Skin of body (tissue), 2 donors: ENCODE measurements around the gene MYO1E. TPM values are rescaled to one million over a fixed set of nuclear protein-coding genes. Genes with fewer than 3 reads are reported as not detected.
"Not testable (repeated sequence)": the region's sequence is repeated elsewhere in the genome, so short reads cannot be mapped to it uniquely, and the experiment has no call there.

ENCODE experiments used
- DNase-seq: peaks from one replicate; lab custom pipeline; 2025; lab: John Stamatoyannopoulos, UW
- total RNA-seq: library from RNA; depleted of rRNA; stranded (reverse); fragments of >200 nt; gene quantifications from one replicate; pipeline ENCODE4 v1.2.3, GENCODE V29; 2014

The MYO1E gene
- total RNA-seq, 1 donor from 2014 or later: 58.8 TPM

- no peak for DNase-seq
Observed at GRCh38 chr15:59294574-59295260, 78.0 kb downstream of the MYO1E start.

GRCh38 chr15:59292442-59293151, 80.1 kb downstream of the MYO1E start:
- peak; percentile 15 for DNase-seq

GRCh38 chr15:59291213-59291549, 81.5 kb downstream of the MYO1E start:
- DNase-seq: no peak

- DNase-seq: no peak
Observed at GRCh38 chr15:59290295-59291212, 82.1 kb downstream of the MYO1E start.

- no peak for DNase-seq
Observed at GRCh38 chr15:59289574-59289973, 83.1 kb downstream of the MYO1E start.

GRCh38 chr15:59283717-59284391, 88.8 kb downstream of the MYO1E start:
- no peak for DNase-seq

GRCh38 chr15:59282515-59283337, 89.9 kb downstream of the MYO1E start:
- DNase-seq: no peak

GRCh38 chr15:59281699-59282098, 91.0 kb downstream of the MYO1E start:
- no peak for DNase-seq

GRCh38 chr15:59280855-59281254, 91.8 kb downstream of the MYO1E start:
- DNase-seq: no peak

GRCh38 chr15:59280292-59280691, 92.4 kb downstream of the MYO1E start:
- not testable (repeated sequence) for DNase-seq

GRCh38 chr15:59279023-59279422, 93.6 kb downstream of the MYO1E start:
- no peak for DNase-seq

- DNase-seq: no peak
Observed at GRCh38 chr15:59278120-59278519, 94.6 kb downstream of the MYO1E start.

- DNase-seq: no peak
Observed at GRCh38 chr15:59276225-59277178, 96.2 kb downstream of the MYO1E start.

- DNase-seq: no peak
Observed at GRCh38 chr15:59274126-59274970, 98.3 kb downstream of the MYO1E start.

GRCh38 chr15:59273234-59273633, 99.4 kb downstream of the MYO1E start:
- no peak for DNase-seq

GRCh38 chr15:59271595-59272201, 101.0 kb downstream of the MYO1E start:
- DNase-seq: no peak

- DNase-seq: no peak
Observed at GRCh38 chr15:59268852-59269407, 103.7 kb downstream of the MYO1E start.
